ENCODE data around the gene CLIC6. TPM values are rescaled to one million over a fixed set of nuclear protein-coding genes. Genes with fewer than 3 reads are reported as not detected.

Gene CLIC6
- total RNA-seq, 1 experiment from 2014 or later = not detected

- in situ Hi-C loops (cut with HindIII; ENCODE audit: low pct_unique_long_range_greater_than_20kb, low sequenced_read_pairs) = no loop called here
Observed at GRCh38 chr21:34687745-34688144, 19.0 kb downstream of the CLIC6 start.

DNA sequence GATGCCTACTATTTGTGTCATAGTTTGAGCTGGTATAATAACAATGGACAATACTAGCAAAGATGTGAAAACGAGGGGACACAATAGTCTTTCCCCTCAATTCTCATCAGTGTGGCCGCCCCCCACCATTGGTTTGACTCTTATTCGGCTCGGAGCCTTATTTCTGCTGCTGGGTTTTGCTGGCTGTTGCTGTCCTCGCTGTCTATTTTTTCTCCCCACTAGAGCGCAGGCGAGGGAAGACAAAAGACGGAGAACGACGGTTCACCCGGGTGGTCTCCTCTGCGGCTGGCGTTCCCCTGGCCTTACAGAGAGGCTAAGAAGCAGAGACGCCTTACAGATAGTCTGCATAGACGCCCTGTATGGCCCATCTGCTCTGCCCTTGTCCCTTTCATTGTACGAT is 19.4 kb downstream of the CLIC6 start:
- no peak for DNase-seq (ENCODE audit: low read depth)
- in situ Hi-C loops (cut with HindIII; ENCODE audit: low pct_unique_long_range_greater_than_20kb, low sequenced_read_pairs) = no loop called here

More at GRCh38 chr21:34687745-34688144, 19.0 kb downstream of the CLIC6 start:
- DNase-seq (ENCODE audit: low read depth) = no peak

GRCh38 chr21:34688715-34689114 is 19.9 kb downstream of the CLIC6 start:
- in situ Hi-C loops (cut with HindIII; ENCODE audit: low pct_unique_long_range_greater_than_20kb, low sequenced_read_pairs) = no loop called here
- no peak for DNase-seq (ENCODE audit: low read depth)

GRCh38 chr21:34690041-34690792 is 21.4 kb downstream of the CLIC6 start:
- in situ Hi-C loops (cut with HindIII; ENCODE audit: low pct_unique_long_range_greater_than_20kb, low sequenced_read_pairs) = no loop called here
- DNase-seq (ENCODE audit: low read depth) = peak; percentile 22

DNA sequence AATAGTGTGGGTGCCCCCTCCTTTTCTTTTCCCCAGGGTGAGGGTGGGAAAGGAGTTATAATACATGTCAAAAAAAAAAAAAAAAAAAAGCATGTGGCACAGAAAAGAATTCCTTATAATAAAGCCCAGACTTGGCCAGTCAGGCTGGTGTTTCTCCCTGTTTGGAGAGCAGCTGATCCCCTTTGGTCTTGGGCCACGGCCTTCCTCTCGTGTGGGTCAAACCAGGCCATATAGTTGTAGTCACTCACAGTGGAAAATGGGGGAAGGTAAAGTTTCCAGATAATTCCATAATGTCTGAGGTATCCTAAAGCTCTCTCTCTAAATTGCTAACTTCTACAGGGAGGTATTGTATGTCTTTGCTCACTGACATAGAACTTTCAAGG is 22.0 kb downstream of the CLIC6 start:
- no peak for DNase-seq (ENCODE audit: low read depth)
- in situ Hi-C loops (cut with HindIII; ENCODE audit: low pct_unique_long_range_greater_than_20kb, low sequenced_read_pairs) = no loop called here

DNA sequence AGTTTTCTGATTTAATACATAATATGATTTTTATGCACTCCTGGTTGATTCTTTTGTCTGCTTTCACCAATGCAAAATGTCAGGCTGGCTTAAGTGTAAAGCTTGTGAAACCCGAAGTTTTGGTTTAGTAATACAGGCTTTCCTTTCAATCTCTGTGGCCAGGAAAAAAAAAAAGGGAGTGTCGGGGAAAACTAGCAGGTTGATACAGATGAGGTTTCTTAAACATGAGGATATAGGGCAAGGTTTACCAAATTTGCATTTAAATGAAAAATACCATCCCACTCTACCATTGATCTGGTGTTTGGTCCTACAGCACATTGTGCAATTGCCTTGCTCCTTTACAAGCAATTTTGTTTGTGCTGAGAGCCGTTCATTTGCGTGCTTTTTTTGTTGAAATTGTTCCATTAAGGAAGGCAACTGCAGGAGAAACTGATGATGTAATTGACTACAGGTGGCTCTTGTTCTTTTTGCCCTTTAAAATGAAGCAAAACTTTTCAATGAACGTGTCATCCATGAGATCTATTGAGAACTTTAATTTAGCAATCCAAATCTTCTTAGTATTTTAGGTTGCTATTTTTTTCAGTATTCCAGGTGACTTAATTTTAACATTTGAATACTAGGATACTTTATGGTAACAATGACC is 22.7 kb downstream of the CLIC6 start:
- in situ Hi-C loops (cut with HindIII; ENCODE audit: low pct_unique_long_range_greater_than_20kb, low sequenced_read_pairs) = no loop called here
- DNase-seq (ENCODE audit: low read depth) = no peak

GRCh38 chr21:34692458-34693020 is 23.7 kb downstream of the CLIC6 start:
- in situ Hi-C loops (cut with HindIII; ENCODE audit: low pct_unique_long_range_greater_than_20kb, low sequenced_read_pairs) = no loop called here

GRCh38 chr21:34693192-34693810 is 24.5 kb downstream of the CLIC6 start:
- peak; percentile 43 for DNase-seq (ENCODE audit: low read depth)
- in situ Hi-C loops (cut with HindIII; ENCODE audit: low pct_unique_long_range_greater_than_20kb, low sequenced_read_pairs) = no loop called here

More at GRCh38 chr21:34692458-34693020, 23.7 kb downstream of the CLIC6 start:
- no peak for DNase-seq (ENCODE audit: low read depth)

DNA sequence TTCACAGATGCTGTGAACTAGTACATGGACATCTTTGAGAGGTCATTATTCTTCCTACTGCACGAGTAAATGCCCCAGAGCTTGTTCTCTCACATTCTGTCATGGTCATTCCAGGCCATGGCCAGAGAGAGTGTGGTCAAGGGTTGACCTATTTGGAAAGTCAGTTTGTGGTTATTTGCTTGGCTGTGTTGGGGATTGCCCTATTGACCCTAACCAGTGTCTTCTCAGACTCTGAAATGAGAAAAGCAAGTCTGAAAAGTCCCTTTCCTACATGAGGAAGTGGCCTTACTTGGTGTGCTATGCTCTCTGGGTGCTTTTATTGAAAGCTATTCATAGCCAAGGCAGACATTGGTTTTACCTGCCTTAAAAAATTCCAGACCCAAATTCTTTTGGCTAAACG is 26.6 kb downstream of the CLIC6 start:
- in situ Hi-C loops (cut with HindIII; ENCODE audit: low pct_unique_long_range_greater_than_20kb, low sequenced_read_pairs) = no loop called here

GRCh38 chr21:34696121-34696520 is 27.3 kb downstream of the CLIC6 start:
- in situ Hi-C loops (cut with HindIII; ENCODE audit: low pct_unique_long_range_greater_than_20kb, low sequenced_read_pairs) = no loop called here
- DNase-seq (ENCODE audit: low read depth) = no peak

More for the DNA sequence above, 26.6 kb downstream of the CLIC6 start:
- no peak for DNase-seq (ENCODE audit: low read depth)

- in situ Hi-C loops (cut with HindIII; ENCODE audit: low pct_unique_long_range_greater_than_20kb, low sequenced_read_pairs) = no loop called here
- DNase-seq (ENCODE audit: low read depth) = no peak
Observed at GRCh38 chr21:34697826-34698225, 29.0 kb downstream of the CLIC6 start.

- in situ Hi-C loops (cut with HindIII; ENCODE audit: low pct_unique_long_range_greater_than_20kb, low sequenced_read_pairs) = no loop called here
- peak; percentile 10 for DNase-seq (ENCODE audit: low read depth)
Observed at GRCh38 chr21:34698270-34699015, 29.6 kb downstream of the CLIC6 start.

DNA sequence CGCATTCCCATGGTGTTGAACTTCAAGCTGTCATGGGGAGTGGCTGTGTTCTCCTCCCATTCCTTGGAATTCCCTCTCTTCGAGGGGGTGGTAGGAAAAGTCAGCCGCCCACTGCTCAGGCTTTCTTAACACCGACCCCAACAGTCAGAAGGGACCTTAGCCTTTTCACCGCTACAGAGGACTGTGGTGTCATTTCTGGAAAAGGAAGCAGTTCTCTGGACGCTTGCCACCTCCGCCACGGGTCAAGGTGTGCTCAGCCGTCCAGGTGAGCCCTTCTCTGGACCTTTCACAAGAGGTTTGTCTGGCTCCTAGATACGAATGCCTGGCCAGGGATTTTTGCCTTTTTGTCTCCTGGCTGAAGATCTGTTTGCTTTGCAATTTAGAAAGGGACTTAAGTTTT is 31.8 kb downstream of the CLIC6 start:
- no peak for DNase-seq (ENCODE audit: low read depth)
- in situ Hi-C loops (cut with HindIII; ENCODE audit: low pct_unique_long_range_greater_than_20kb, low sequenced_read_pairs) = no loop called here

GRCh38 chr21:34701726-34702125 is 32.9 kb downstream of the CLIC6 start:
- DNase-seq (ENCODE audit: low read depth) = no peak
- in situ Hi-C loops (cut with HindIII; ENCODE audit: low pct_unique_long_range_greater_than_20kb, low sequenced_read_pairs) = no loop called here

GRCh38 chr21:34702341-34703170 is 33.8 kb downstream of the CLIC6 start:
- no peak for DNase-seq (ENCODE audit: low read depth)
- in situ Hi-C loops (cut with HindIII; ENCODE audit: low pct_unique_long_range_greater_than_20kb, low sequenced_read_pairs) = no loop called here

DNA sequence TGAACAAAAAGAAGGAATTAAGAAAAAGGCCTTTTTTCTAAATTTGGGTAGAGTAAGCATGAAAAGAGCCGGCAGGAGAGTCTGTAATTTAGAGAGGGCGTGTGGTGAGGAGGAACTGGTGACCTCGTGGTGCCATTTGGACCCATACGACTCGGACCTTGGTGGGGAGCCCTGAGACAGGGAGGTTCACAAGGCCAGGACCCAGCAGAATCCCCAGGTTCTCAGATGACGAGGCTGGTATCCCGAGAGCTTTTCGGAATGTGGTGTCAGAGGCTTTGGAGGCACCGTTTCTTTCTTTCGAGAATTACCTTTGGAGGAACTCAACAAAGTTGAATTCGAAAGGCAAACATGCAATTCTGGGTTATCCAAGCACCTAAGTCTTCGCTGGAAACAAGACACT is 34.8 kb downstream of the CLIC6 start:
- DNase-seq (ENCODE audit: low read depth) = no peak
- in situ Hi-C loops (cut with HindIII; ENCODE audit: low pct_unique_long_range_greater_than_20kb, low sequenced_read_pairs) = no loop called here

DNA sequence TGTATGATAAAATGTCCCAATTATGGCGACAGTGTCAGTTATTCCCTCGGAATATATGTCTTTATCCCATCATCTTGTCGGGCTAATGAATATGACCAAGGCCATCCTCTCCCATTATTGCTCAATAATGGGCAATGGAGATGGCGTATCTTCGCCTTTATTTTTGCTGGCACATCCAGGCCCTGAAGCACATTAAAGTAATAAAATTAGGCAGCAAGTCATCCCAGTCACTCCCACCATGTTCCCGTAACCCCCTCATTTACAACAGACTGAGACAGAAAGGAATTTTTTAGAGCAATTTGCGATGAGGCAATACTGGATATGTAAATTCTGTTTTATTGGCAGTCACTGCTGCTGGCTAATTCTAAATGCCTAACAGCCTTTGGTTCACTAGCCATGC is 35.3 kb downstream of the CLIC6 start:
- in situ Hi-C loops (cut with HindIII; ENCODE audit: low pct_unique_long_range_greater_than_20kb, low sequenced_read_pairs) = no loop called here
- DNase-seq (ENCODE audit: low read depth) = no peak

DNA sequence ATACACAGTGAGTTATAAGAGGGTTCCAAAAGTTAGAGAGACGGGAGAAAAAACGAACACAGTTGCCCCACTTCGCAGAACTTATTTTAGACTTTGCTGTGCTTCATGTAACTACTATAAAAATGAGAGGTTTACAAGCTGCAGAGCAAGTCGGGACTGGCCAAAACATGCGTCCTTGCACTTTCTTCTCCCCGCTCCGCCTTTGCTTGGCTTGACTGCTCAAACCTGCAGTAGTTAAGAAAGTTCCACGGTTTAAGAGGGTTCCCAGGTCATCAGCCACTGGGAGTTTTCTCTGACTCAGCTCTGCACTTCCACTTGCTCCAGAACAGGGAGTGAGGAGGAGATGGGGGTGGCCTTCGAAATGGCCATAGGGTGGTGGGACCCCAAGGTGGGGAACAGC is 36.2 kb downstream of the CLIC6 start:
- no peak for DNase-seq (ENCODE audit: low read depth)
- in situ Hi-C loops (cut with HindIII; ENCODE audit: low pct_unique_long_range_greater_than_20kb, low sequenced_read_pairs) = no loop called here
